Measurements from ENCODE around the gene BCAR3.

BCAR3 gene

GRCh38 chr1:93573940-93574469 lies 107.6 kb downstream of the BCAR3 start:
- FAIRE-seq, result no peak

GRCh38 chr1:93571623-93572310 lies 109.9 kb downstream of the BCAR3 start:
- no peak for FAIRE-seq

- no peak for FAIRE-seq
Observed at GRCh38 chr1:93569489-93569888, 112.1 kb downstream of the BCAR3 start.

GRCh38 chr1:93567255-93567918 lies 114.2 kb downstream of the BCAR3 start:
- no peak for FAIRE-seq

GRCh38 chr1:93566227-93566626 lies 115.4 kb downstream of the BCAR3 start:
- FAIRE-seq, result no peak

GRCh38 chr1:93565496-93566206 lies 116.0 kb downstream of the BCAR3 start:
- no peak for FAIRE-seq

- no peak for FAIRE-seq
Observed at GRCh38 chr1:93559695-93560094, 121.9 kb downstream of the BCAR3 start.

- no peak for FAIRE-seq
Observed at GRCh38 chr1:93559045-93559444, 122.6 kb downstream of the BCAR3 start.

GRCh38 chr1:93556291-93556690 lies 125.3 kb downstream of the BCAR3 start:
- no peak for FAIRE-seq

- no peak for FAIRE-seq
Observed at GRCh38 chr1:93554883-93555872, 126.5 kb downstream of the BCAR3 start.

GRCh38 chr1:93553886-93554490 lies 127.6 kb downstream of the BCAR3 start:
- peak; percentile 80 for FAIRE-seq

- no peak for FAIRE-seq
Observed at GRCh38 chr1:93552741-93553455, 128.7 kb downstream of the BCAR3 start.

GRCh38 chr1:93549811-93550210 lies 131.8 kb downstream of the BCAR3 start:
- FAIRE-seq, result no peak

- no peak for FAIRE-seq
Observed at GRCh38 chr1:93549131-93549530, 132.5 kb downstream of the BCAR3 start.

- no peak for FAIRE-seq
Observed at GRCh38 chr1:93546162-93546863, 135.3 kb downstream of the BCAR3 start.

GRCh38 chr1:93542398-93542797 lies 139.2 kb downstream of the BCAR3 start:
- no peak for FAIRE-seq

GRCh38 chr1:93541045-93541444 lies 140.6 kb downstream of the BCAR3 start:
- no peak for FAIRE-seq

- no peak for FAIRE-seq
Observed at GRCh38 chr1:93537924-93538323, 143.7 kb downstream of the BCAR3 start.

GRCh38 chr1:93537396-93537795 lies 144.2 kb downstream of the BCAR3 start:
- FAIRE-seq, result no peak

- no peak for FAIRE-seq
Observed at GRCh38 chr1:93533677-93534076, 148.0 kb downstream of the BCAR3 start.
